ENCODE data around the gene MTA1. TPM values are rescaled to one million over a fixed set of nuclear protein-coding genes. Genes with fewer than 3 reads are reported as not detected.

Gene MTA1
- polyA plus RNA-seq, 3 donors from 2014 or later: 0.82 to 3.0 (median 2.8) TPM

GRCh38 chr14:105427936-105428485 lies 8.4 kb downstream of the MTA1 start:
- H3K4me1 Mint-ChIP-seq: peaks cover 23 to 32% of the 10 kb centered on the region in 2 donors
- no peak for DNase-seq
- H3K9me3 Mint-ChIP-seq: no peaks in the 10 kb centered on the region
- H3K4me3 Mint-ChIP-seq: peak overlapping the region in 1 of 5 donors; percentile 18
- peaks cover 0 to 2% (median 0%) of the 10 kb centered on the region in 3 donors for H3K27me3 Mint-ChIP-seq (ENCODE audit: low read depth in 3 of 3)
- peaks cover 0 to 3% (median 0%) of the 10 kb centered on the region in 3 donors for H3K36me3 Mint-ChIP-seq
- H3K27ac Mint-ChIP-seq: peak overlapping the region in 4 of 6 donors; percentile 58 to 77 (median 63)

DNA sequence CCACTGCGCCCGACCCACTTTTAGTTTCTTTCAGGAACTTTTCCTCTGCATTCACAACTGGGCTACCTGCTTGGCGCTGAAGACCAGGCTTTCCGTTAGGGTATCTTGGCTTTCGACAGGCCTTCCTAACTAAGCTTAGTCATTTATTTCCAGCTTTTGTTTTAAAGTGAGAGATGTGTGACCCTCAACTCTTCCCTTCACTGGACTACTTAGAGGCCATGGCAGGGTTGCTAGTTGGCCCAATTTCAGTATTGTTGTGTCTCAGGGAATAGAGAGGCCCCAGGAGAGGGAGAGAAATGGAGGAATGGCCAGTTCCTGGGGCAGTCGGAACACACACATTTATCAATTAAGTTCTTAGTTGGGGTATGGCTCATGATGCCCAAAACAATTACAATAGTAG lies 10.4 kb downstream of the MTA1 start:
- Mint-ChIP-seq H3K4me1 (peaks cover 24 to 30% of the 10 kb centered on the region in 2 donors), H3K4me3 (no peak overlapping the region), H3K27ac (no peak overlapping the region), H3K27me3 (ENCODE audit: low read depth in 3 of 3) (peaks cover 0 to 3% (median 0%) of the 10 kb centered on the region in 3 donors), H3K36me3 (peaks cover 0 to 3% (median 0%) of the 10 kb centered on the region in 3 donors), H3K9me3 (no peaks in the 10 kb centered on the region)
- DNase-seq: no peak

- H3K36me3 Mint-ChIP-seq: peaks cover 0 to 3% (median 0%) of the 10 kb centered on the region in 3 donors
- H3K27ac Mint-ChIP-seq: no peak overlapping the region
- DNase-seq: no peak
Measured at GRCh38 chr14:105430565-105430964, 10.9 kb downstream of the MTA1 start.

GRCh38 chr14:105431256-105431655 lies 11.6 kb downstream of the MTA1 start:
- H3K27me3 Mint-ChIP-seq (ENCODE audit: low read depth in 3 of 3): peaks cover 0 to 3% (median 0%) of the 10 kb centered on the region in 3 donors
- no peaks in the 10 kb centered on the region for H3K9me3 Mint-ChIP-seq
- peaks cover 0 to 3% (median 0%) of the 10 kb centered on the region in 3 donors for H3K36me3 Mint-ChIP-seq
- H3K4me1 Mint-ChIP-seq: peaks cover 24 to 40% of the 10 kb centered on the region in 2 donors
- no peak overlapping the region for H3K27ac Mint-ChIP-seq
- DNase-seq: no peak
- no peak overlapping the region for H3K4me3 Mint-ChIP-seq

More at GRCh38 chr14:105430565-105430964, 10.9 kb downstream of the MTA1 start:
- peaks cover 26 to 35% of the 10 kb centered on the region in 2 donors for H3K4me1 Mint-ChIP-seq
- H3K9me3 Mint-ChIP-seq: no peaks in the 10 kb centered on the region
- peaks cover 0 to 3% (median 0%) of the 10 kb centered on the region in 3 donors for H3K27me3 Mint-ChIP-seq (ENCODE audit: low read depth in 3 of 3)
- H3K4me3 Mint-ChIP-seq: no peak overlapping the region

GRCh38 chr14:105432657-105433056 lies 13.0 kb downstream of the MTA1 start:
- DNase-seq: no peak
- Mint-ChIP-seq H3K36me3 (no peaks in the 10 kb centered on the region), H3K4me1 (peaks cover 12 to 30% of the 10 kb centered on the region in 2 donors), H3K27ac (no peak overlapping the region), H3K9me3 (no peaks in the 10 kb centered on the region), H3K4me3 (no peak overlapping the region), H3K27me3 (ENCODE audit: low read depth in 3 of 3) (peaks cover 0 to 3% (median 0%) of the 10 kb centered on the region in 3 donors)

- H3K36me3 Mint-ChIP-seq: no peaks in the 10 kb centered on the region
- peaks cover 8 to 24% of the 10 kb centered on the region in 2 donors for H3K4me1 Mint-ChIP-seq
- no peak overlapping the region for H3K27ac Mint-ChIP-seq
- DNase-seq: no peak
- H3K9me3 Mint-ChIP-seq: no peaks in the 10 kb centered on the region
- no peak overlapping the region for H3K4me3 Mint-ChIP-seq
- peaks cover 0 to 2% (median 0%) of the 10 kb centered on the region in 3 donors for H3K27me3 Mint-ChIP-seq (ENCODE audit: low read depth in 3 of 3)
Measured at GRCh38 chr14:105433161-105433605, 13.6 kb downstream of the MTA1 start.

DNA sequence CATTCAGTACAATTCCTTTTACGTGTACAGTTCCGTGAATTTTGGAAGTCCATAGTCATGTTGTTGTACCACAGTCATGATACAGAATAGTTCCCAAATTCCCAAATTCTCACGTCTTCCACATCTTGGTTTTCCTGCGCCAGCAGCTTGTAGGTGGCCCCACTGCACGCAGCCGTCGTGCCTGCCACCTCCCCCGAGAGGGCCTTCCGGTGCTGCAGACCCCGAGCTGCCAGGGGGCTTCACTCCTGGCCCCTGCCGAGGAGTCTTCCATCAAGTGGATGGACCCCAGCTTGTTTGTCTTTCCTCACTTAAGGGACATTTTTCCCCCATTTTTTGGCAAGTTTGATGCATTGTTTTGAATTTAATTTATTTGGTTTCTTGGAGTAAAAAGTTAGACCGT lies 16.8 kb downstream of the MTA1 start:
- Mint-ChIP-seq H3K36me3 (no peaks in the 10 kb centered on the region), H3K4me1 (peaks cover 6 to 17% of the 10 kb centered on the region in 2 donors), H3K9me3 (no peaks in the 10 kb centered on the region), H3K27ac (peak overlapping the region in 1 of 6 donors; percentile 14), H3K4me3 (no peak overlapping the region), H3K27me3 (ENCODE audit: low read depth in 3 of 3) (peaks cover 0 to 2% (median 0%) of the 10 kb centered on the region in 3 donors)
- DNase-seq: no peak

DNA sequence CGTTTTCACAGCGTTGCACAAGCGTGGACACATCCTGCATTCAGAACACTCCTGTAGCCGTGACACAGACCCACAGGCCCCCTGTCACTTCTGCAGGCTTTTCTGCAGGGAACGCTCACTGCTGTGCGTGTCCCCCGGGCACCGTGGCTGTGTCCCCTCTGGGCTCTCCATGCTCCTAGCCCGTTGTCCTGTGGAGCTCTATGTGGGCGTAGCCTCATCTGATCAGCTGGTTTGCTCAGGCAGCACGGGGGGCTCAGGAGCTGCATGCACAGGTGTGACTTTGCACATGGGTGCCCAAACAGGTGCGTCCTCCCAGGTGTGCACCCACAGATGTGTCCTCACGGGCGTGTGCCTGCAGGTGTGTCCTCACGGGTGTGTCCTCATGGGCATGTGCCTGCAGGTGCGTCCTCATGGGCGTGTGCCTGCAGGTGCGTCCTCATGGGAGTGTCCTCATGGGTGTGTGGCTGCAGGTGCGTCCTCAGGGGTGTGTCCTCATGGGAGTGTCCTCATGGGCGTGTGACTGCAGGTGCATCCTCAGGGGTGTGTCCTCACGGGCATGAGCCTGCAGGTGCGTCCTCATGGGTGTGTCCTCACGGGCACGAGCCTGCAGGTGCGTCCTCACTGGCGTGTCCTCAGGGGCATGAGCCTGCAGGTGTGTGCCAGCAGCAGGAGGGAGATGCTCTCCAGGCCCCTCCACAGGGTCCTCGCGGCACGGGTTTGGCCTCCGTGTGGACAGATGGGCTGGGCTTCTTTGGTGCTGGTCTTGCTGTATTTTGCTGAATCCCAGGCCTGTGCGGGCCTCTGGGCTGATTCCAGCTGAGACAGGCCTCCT lies 17.5 kb downstream of the MTA1 start:
- H3K27me3 Mint-ChIP-seq (ENCODE audit: low read depth in 3 of 3): peaks cover 0 to 2% (median 0%) of the 10 kb centered on the region in 3 donors
- H3K4me3 Mint-ChIP-seq: no peak overlapping the region
- peaks cover 0 to 4% (median 4%) of the 10 kb centered on the region in 3 donors for H3K36me3 Mint-ChIP-seq
- peaks cover 6 to 21% of the 10 kb centered on the region in 2 donors for H3K4me1 Mint-ChIP-seq
- peak overlapping the region in 1 of 6 donors; percentile 7 for H3K27ac Mint-ChIP-seq
- no peak for DNase-seq
- H3K9me3 Mint-ChIP-seq: no peaks in the 10 kb centered on the region

GRCh38 chr14:105437723-105438500 lies 18.3 kb downstream of the MTA1 start:
- Mint-ChIP-seq H3K27me3 (ENCODE audit: low read depth in 3 of 3) (peaks cover 0 to 2% (median 0%) of the 10 kb centered on the region in 3 donors), H3K36me3 (peaks cover 0 to 4% (median 4%) of the 10 kb centered on the region in 3 donors), H3K27ac (no peak overlapping the region), H3K4me1 (peaks cover 6 to 22% of the 10 kb centered on the region in 2 donors), H3K4me3 (no peak overlapping the region), H3K9me3 (no peaks in the 10 kb centered on the region)
- DNase-seq: no peak

GRCh38 chr14:105439179-105439578 lies 19.6 kb downstream of the MTA1 start:
- peaks cover 0 to 4% (median 4%) of the 10 kb centered on the region in 3 donors for H3K36me3 Mint-ChIP-seq
- no peak overlapping the region for H3K27ac Mint-ChIP-seq
- H3K9me3 Mint-ChIP-seq: no peaks in the 10 kb centered on the region
- H3K4me3 Mint-ChIP-seq: no peak overlapping the region
- H3K4me1 Mint-ChIP-seq: peaks cover 6 to 22% of the 10 kb centered on the region in 2 donors
- no peak for DNase-seq
- H3K27me3 Mint-ChIP-seq (ENCODE audit: low read depth in 3 of 3): peaks cover 0 to 2% (median 0%) of the 10 kb centered on the region in 3 donors

DNA sequence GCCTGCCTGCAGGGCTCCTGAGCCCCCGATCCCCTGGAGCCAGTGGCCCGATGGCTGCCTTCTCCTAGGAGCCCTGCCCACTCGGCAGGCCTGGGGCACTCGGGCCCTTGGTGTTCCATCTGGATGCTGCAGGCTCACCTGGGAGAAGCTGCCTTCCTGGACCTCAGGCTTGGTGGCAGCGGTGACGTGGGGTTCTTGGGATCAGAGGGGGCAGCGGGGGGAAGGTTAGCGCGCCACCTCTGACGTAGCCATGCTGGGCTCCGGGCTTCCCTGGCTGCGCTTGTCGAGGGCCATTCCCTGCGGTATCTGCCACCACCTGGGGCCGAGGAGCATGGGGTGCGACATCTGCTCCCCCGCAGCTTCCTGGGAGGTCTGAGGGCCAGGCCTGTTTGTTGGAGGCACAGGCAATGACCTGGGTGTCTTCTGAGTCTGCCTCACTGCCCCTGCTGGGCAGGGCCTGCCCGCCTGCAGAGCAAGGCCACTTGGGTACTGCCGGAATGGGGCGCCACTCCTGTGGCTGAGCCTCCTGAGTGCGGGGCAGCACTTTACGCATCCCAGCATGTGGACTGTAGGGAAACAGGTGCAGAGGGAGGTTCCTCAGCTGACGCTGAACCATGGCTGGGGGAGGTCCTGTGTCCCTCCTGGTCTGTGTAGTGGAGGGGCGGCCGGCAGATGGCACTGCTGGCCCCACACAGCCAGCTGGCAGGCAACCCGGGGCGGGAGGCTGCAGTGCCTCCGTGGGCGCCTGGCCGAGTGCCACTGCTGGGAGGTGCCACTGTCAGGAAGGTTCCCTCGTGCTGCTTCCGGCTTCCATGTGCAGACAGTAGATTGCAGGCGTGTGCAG lies 20.3 kb downstream of the MTA1 start:
- Mint-ChIP-seq H3K4me3 (no peak overlapping the region), H3K9me3 (no peaks in the 10 kb centered on the region), H3K27me3 (ENCODE audit: low read depth in 3 of 3) (peaks cover 0 to under 1% (median 0%) of the 10 kb centered on the region in 3 donors), H3K36me3 (peaks cover 0 to 4% (median 4%) of the 10 kb centered on the region in 3 donors), H3K27ac (no peak overlapping the region), H3K4me1 (peaks cover 3 to 19% of the 10 kb centered on the region in 2 donors)
- DNase-seq: no peak

GRCh38 chr14:105440554-105440900 lies 20.9 kb downstream of the MTA1 start:
- DNase-seq: no peak
- Mint-ChIP-seq H3K27me3 (ENCODE audit: low read depth in 3 of 3) (no peaks in the 10 kb centered on the region), H3K4me3 (no peak overlapping the region), H3K9me3 (no peaks in the 10 kb centered on the region), H3K4me1 (peaks cover under 1 to 13% of the 10 kb centered on the region in 2 donors), H3K27ac (peak overlapping the region in 1 of 6 donors; percentile 61), H3K36me3 (peaks cover 0 to 4% (median 4%) of the 10 kb centered on the region in 3 donors)

- H3K4me1 Mint-ChIP-seq: peaks cover 0 to 10% of the 10 kb centered on the region in 2 donors
- no peak for DNase-seq
- peaks cover 0 to 4% (median 4%) of the 10 kb centered on the region in 3 donors for H3K36me3 Mint-ChIP-seq
- no peaks in the 10 kb centered on the region for H3K27me3 Mint-ChIP-seq (ENCODE audit: low read depth in 3 of 3)
- no peak overlapping the region for H3K27ac Mint-ChIP-seq
- no peak overlapping the region for H3K4me3 Mint-ChIP-seq
- no peaks in the 10 kb centered on the region for H3K9me3 Mint-ChIP-seq
Measured at GRCh38 chr14:105440992-105441391, 21.4 kb downstream of the MTA1 start.
